Activated CD4-positive, alpha-beta T cell treated with anti-CD3 and anti-CD28 coated beads, Interleukin-2, amount 50 U/mL, for 48 hours (primary cell): Measurements from ENCODE around the gene EFNA4.

Source experiments
- DNase-seq, 2 experiments: peaks; one replicate each; pipeline ENCODE4 v3.0.0-alpha.2; 2020

EFNA4 gene

DNA sequence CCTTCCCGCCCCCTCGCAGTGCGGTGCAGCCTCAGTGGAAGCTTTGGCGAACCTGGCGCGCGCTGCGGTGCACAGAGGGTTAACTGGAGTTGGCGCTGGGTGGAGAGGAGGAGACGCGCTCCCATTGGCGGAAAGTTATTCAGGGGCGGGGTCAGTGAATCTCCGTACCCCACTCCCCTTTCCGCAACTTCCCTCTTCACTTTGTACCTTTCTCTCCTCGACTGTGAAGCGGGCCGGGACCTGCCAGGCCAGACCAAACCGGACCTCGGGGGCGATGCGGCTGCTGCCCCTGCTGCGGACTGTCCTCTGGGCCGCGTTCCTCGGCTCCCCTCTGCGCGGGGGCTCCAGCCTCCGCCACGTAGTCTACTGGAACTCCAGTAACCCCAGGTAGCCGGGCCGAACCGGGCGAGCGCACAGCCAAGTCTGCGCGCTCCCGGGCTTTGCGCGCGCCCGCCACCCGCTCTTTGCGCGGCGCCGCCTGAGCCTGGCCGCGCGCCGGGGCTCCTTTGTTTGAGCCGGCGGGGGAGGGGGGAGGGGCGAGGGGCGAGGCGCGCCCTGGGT, at the start of gene EFNA4:
Gene EFNA4 (plus strand): TSS at position 191 of the 561 bp plus-strand sequence. CDS start 84 bp downstream, at position 275.
- peak; percentile 85 to 90 for DNase-seq

- no peak for DNase-seq
Observed at GRCh38 chr1:155014709-155015508, 48.6 kb upstream of the EFNA4 start.

DNA sequence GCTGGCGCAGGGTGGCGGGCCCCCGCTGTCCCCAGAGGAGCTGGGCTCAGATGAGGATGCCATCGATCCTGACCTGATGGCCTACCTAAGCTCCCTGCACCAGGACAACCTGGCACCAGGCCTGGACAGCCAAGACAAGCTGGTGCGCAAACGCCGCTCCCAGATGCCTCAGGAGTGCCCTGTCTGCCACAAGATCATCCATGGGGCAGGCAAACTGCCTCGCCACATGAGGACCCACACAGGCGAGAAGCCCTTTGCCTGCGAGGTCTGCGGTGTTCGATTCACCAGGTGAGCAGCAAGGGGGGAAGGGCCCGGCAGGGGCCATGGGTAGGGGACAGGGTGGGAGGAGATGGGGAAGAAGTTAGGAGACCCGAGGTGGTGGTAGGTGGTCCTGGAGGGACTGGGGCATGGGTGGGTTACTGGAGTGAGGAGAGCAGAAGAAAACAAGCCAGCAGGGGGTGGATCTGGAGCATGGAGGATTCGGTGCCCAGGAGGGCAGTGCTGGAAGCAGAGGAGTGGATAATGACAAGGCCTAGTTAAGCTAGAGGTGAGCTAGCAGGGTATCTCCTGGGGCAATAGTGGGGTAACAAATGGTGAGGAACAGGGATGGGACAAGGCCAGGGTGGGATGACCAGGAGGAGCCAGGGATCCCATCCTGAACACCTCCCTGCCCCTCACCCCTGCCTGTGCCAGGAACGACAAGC, 47.9 kb upstream of the EFNA4 start:
- DNase-seq = peak in 1 of 2 experiments; percentile 12

DNA sequence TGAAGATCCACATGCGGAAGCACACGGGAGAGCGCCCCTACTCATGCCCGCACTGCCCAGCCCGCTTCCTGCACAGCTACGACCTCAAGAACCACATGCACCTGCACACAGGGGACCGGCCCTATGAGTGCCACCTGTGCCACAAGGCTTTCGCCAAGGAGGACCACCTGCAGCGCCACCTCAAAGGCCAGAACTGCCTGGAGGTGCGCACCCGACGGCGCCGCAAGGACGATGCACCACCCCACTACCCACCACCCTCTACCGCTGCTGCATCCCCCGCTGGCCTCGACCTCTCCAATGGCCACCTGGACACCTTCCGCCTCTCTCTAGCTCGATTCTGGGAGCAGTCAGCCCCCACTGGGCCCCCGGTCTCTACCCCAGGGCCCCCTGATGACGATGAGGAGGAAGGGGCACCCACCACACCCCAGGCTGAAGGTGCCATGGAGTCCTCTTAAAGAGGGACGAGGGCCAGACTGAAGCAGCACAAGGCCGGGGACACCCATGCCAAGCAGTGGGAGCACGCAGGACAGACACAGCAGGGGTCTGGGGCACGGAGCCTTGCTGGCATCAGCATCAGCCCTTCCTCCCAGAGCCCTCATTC, 47.2 kb upstream of the EFNA4 start:
- DNase-seq = peak in 1 of 2 experiments; percentile 28

GRCh38 chr1:155017041-155017945, 46.2 kb upstream of the EFNA4 start:
- DNase-seq = peak; percentile 92 to 94

DNA sequence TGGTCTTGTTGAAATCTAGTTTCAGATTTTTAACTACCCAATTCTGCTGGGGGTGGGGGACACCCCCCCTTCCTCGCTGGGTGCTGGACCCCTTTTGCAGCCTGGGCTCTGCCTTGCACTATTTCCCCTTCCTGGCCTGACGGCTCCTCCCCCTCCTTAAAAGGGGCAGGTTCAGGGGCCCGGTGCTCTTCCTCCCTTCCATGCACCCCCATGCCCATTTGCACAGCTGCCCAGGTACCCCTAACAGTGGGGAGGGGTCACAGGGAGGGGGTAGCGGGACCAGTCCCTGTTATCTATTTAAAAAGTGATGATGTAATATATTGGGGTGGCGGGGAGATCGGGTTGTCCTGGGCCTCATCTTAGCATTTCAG, 45.6 kb upstream of the EFNA4 start:
- peak in 1 of 2 experiments; percentile 16 for DNase-seq

DNA sequence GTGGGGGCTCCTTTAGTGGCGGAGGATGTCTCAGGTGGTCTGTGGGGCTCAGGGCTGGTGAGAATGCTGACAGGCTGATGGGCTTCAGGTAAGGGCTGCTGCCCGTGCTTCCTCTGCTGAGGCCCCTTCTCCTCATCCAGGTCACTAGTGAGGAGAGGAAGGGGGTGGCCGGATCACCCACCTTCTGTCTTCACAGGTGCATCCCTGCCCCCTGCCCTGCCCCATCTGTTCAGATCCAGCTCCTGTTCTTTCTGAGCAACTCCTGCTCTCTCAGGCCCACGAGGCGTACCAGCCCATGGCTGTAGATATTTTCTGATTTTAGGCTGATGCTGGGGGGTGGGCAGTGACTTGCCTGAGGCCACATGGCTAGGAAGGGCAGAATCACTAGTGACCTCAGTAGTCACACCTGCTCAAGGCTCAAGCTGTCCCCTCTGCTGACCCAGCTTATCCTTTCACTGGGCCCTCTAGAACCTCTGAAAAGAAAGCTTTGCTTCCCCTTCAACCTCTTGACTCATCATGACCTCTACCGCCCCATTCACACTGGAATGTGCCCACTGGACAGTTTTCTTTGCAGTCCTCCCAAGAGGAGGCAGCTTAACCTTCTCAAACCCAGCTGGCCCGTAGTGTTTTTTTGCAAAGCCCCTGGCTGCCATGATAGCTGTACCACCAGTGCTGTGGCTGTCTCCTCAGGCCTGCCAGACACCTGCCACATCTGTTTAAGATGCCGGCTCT, 44.8 kb upstream of the EFNA4 start:
- no peak for DNase-seq

GRCh38 chr1:155019377-155020245, 43.9 kb upstream of the EFNA4 start:
- no peak for DNase-seq

- DNase-seq = no peak
Observed at GRCh38 chr1:155022136-155022926, 41.2 kb upstream of the EFNA4 start.

DNA sequence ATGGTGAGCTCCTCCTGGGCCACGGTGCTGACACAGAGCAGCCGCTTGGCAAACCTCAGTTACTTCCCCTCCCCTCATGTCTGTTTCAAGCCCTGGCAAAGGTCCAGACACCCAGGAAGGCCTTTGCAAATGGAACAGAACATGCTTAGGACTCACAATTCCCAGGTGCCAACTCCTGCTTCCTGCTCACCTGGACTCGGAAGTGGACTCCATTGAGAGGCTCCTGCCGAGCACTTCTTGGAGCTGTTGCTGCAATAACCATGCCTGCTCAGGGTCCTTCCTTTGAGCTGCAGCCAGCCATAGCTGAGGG, 40.7 kb upstream of the EFNA4 start:
- DNase-seq = no peak

- DNase-seq = no peak
Observed at GRCh38 chr1:155023627-155024026, 39.9 kb upstream of the EFNA4 start.

GRCh38 chr1:155024315-155024714, 39.2 kb upstream of the EFNA4 start:
- DNase-seq = no peak

- DNase-seq = no peak
Observed at GRCh38 chr1:155026154-155026553, 37.4 kb upstream of the EFNA4 start.

DNA sequence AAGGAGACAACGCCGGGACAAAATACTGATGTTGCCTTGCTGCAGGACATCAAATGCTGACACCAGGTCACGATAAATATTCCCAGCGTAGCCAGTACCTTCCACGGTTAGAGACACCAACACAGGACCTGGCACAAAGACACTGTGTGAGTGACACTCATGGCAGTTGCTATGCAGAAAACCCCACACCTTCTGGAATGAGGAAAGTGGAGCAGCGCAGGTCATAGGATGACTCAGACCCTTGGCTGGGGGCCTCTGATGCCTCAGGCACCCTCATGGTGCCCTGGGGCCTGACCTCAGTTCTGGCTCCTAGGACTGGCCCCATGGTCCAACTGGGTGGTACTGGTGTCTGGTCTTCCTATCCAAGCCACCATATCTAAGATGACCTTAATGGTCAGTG, 37.0 kb upstream of the EFNA4 start:
- no peak for DNase-seq

GRCh38 chr1:155029513-155030242, 33.9 kb upstream of the EFNA4 start:
- no peak for DNase-seq

DNA sequence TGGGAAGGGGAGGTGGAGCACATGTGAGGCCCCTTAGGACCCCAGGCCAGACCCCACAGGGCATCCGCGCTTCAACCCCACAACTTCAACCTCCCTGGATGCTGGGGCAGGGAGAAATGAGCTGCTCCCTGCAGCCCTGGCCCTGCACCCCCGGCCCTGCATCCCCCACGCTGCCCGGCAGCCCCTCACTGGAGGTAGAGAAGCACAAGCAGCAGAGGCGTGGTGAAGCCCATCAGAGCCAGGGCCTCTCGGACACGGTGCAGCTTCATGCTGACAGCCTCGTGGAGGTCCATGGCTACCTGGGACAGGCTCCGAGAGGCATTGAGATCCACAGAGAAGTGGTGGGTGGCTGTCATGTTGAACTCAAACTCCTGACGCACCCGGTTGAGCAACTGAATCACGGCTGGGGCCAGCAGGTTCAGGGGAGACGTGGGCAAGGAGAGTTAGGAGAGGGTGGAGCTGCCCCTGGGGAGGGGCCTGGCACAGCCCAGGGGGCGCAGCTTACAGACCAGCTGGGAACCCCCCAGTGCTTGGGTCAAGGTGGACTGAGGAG, 33.2 kb upstream of the EFNA4 start:
- DNase-seq = no peak

- DNase-seq = no peak
Observed at GRCh38 chr1:155030899-155031298, 32.6 kb upstream of the EFNA4 start.

- DNase-seq = no peak
Observed at GRCh38 chr1:155032886-155033285, 30.7 kb upstream of the EFNA4 start.

DNA sequence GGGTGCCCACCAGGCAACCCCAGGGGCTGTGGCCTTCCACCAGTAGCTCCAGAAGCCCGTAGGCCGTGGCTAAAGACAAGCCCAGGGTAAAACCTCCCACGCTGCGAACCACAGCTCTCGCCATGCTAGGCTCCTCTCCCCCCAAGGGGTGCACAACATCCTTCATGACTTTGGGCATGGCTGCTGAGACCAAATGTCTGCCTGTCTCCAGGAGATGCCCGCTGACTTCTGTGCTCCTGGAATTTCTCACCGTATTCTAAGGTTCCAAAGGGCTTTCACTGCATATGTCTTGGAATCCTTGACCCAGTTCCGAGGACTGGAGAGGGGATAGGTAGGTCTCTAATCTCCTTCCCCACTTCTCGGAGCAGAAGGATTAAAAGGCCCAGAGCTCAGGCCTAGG, 30.0 kb upstream of the EFNA4 start, which contains the start of the genes DCST1 and DCST2:
Gene DCST1 (plus strand): TSS at position 301 of the 400 bp plus-strand sequence. CDS start 213 bp downstream, outside the sequence.
Gene DCST2 (minus strand): TSS at position 258 of the 400 bp plus-strand sequence. CDS start 80 bp downstream, at position 178.
- DNase-seq = no peak
